Osteoblast (primary cell): ENCODE results near the gene ATP6V1C2. TPM values are rescaled to one million over a fixed set of nuclear protein-coding genes. Genes with fewer than 3 reads are reported as not detected.

Source experiments
- DNase-seq: peaks from one replicate; pipeline ENCODE4 v3.0.0; 2011; ENCODE audit warnings: low spot score, mixed read lengths; ENCODE audit not compliant: insufficient read length; ENCODE audit errors: missing footprints
- H2AFZ ChIP-seq: 2 replicates; pipeline ENCODE4 v1.6.0; 2011; ENCODE audit warnings: mild to moderate bottlenecking, low read length
- H3K27ac ChIP-seq: 2 replicates; pipeline ENCODE4 v1.5.1; 2011; ENCODE audit warnings: mild to moderate bottlenecking, low read depth, low read length, moderate library complexity
- H3K27me3 ChIP-seq: 2 replicates; pipeline ENCODE4 v1.6.0; 2012; ENCODE audit warnings: mild to moderate bottlenecking, control low read depth, inconsistent platforms, low read length, moderate library complexity; ENCODE audit not compliant: insufficient read depth
- H3K36me3 ChIP-seq: 2 replicates; pipeline ENCODE4 v1.5.1; 2011; ENCODE audit warnings: mild to moderate bottlenecking, low read length, control low read depth, moderate library complexity; ENCODE audit not compliant: insufficient read depth
- H3K4me1 ChIP-seq: 2 replicates; pipeline ENCODE4 v1.5.1; 2011; ENCODE audit warnings: mild to moderate bottlenecking, low read length, control low read depth, moderate library complexity; ENCODE audit not compliant: insufficient read depth
- H3K4me2 ChIP-seq: 2 replicates; pipeline ENCODE4 v1.6.0; 2011; ENCODE audit warnings: mild to moderate bottlenecking, low read length; ENCODE audit not compliant: insufficient read depth
- H3K4me3 ChIP-seq: fragments of 200-600 bp; sonication (generic); 3 replicates; pipeline ENCODE4 v1.5.1; 2012; ENCODE audit warnings: mild to moderate bottlenecking, low read length, inconsistent platforms; ENCODE audit not compliant: insufficient read depth
- H3K79me2 ChIP-seq: 2 replicates; pipeline ENCODE4 v1.6.0; 2012; ENCODE audit warnings: mild to moderate bottlenecking, low read length, control low read depth, inconsistent platforms; ENCODE audit not compliant: insufficient read depth
- H3K9me3 ChIP-seq: 2 replicates; pipeline ENCODE4 v1.5.1; 2011; ENCODE audit warnings: low read depth, low read length, control low read depth
- H4K20me1 ChIP-seq: 2 replicates; pipeline ENCODE4 v1.6.0; 2012; ENCODE audit warnings: mild to moderate bottlenecking, low read length, control low read depth; ENCODE audit not compliant: insufficient read depth
- CTCF ChIP-seq: IDR thresholded peaks from 2 replicates; pipeline ENCODE4 v1.5.1; 2011; ENCODE audit warnings: mild to moderate bottlenecking, low read depth, low read length, moderate library complexity; ENCODE audit errors: extremely low read depth
- total RNA-seq: library from RNA; depleted of rRNA; stranded (reverse); fragments of >200 nt; gene quantifications from 2 replicates; pipeline ENCODE4 v1.2.3, GENCODE V29; 2012

Gene ATP6V1C2
- total RNA-seq, 1 donor: under 0.01 TPM

- Histone ChIP-seq H4K20me1 (peaks cover 3% of the 10 kb centered on the region), H3K9me3 (no peaks in the 10 kb centered on the region), H3K4me1 (no peaks in the 10 kb centered on the region), H3K27me3 (no peaks in the 10 kb centered on the region), H2AFZ (no peak overlapping the region), H3K36me3 (peaks cover 6% of the 10 kb centered on the region), H3K27ac (no peak overlapping the region), H3K4me3 (no peak overlapping the region), H3K79me2 (no peaks in the 10 kb centered on the region), H3K4me2 (no peak overlapping the region)
- peak; percentile 30 for DNase-seq
- TF ChIP-seq CTCF: no peak
Observed at GRCh38 chr2:10776231-10776977, 55.0 kb downstream of the ATP6V1C2 start.

GRCh38 chr2:10777111-10777841, 55.8 kb downstream of the ATP6V1C2 start:
- H3K36me3 ChIP-seq: peaks cover 15% of the 10 kb centered on the region
- H3K4me1 ChIP-seq: no peaks in the 10 kb centered on the region
- no peaks in the 10 kb centered on the region for H3K79me2 ChIP-seq
- no peak for TF ChIP-seq CTCF
- peak; percentile 84 for DNase-seq
- peaks cover 3% of the 10 kb centered on the region for H4K20me1 ChIP-seq
- no peaks in the 10 kb centered on the region for H3K9me3 ChIP-seq
- no peaks in the 10 kb centered on the region for H3K27me3 ChIP-seq
- H3K4me2 ChIP-seq: no peak overlapping the region
- H3K4me3 ChIP-seq: no peak overlapping the region
- H3K27ac ChIP-seq: no peak overlapping the region
- H2AFZ ChIP-seq: no peak overlapping the region

- Histone ChIP-seq H4K20me1 (peaks cover 3% of the 10 kb centered on the region), H3K79me2 (no peaks in the 10 kb centered on the region), H3K4me1 (no peaks in the 10 kb centered on the region), H3K4me2 (no peak overlapping the region), H3K36me3 (peaks cover 16% of the 10 kb centered on the region), H2AFZ (no peak overlapping the region), H3K27ac (no peak overlapping the region), H3K27me3 (no peaks in the 10 kb centered on the region), H3K4me3 (no peak overlapping the region), H3K9me3 (no peaks in the 10 kb centered on the region)
- peak; percentile 48 for DNase-seq
- TF ChIP-seq CTCF: no peak
Observed at GRCh38 chr2:10777842-10778723, 56.7 kb downstream of the ATP6V1C2 start.

- no peak overlapping the region for H2AFZ ChIP-seq
- H3K9me3 ChIP-seq: no peaks in the 10 kb centered on the region
- H3K36me3 ChIP-seq: peaks cover 19% of the 10 kb centered on the region
- H3K27me3 ChIP-seq: no peaks in the 10 kb centered on the region
- peak; percentile 62 for DNase-seq
- no peak overlapping the region for H3K27ac ChIP-seq
- H3K4me3 ChIP-seq: no peak overlapping the region
- no peaks in the 10 kb centered on the region for H3K79me2 ChIP-seq
- no peak for TF ChIP-seq CTCF
- no peak overlapping the region for H3K4me2 ChIP-seq
- peaks cover 3% of the 10 kb centered on the region for H4K20me1 ChIP-seq
- H3K4me1 ChIP-seq: no peaks in the 10 kb centered on the region
Observed at GRCh38 chr2:10778724-10779115, 57.3 kb downstream of the ATP6V1C2 start.
